HG02885 (cell line): ENCODE data around the gene ELOVL3.
"Not testable (repeated sequence)": the region's sequence is repeated elsewhere in the genome, so short reads cannot be mapped to it uniquely, and the experiment has no call there.

ENCODE experiments used
- ATAC-seq: cut with Tn5 transposase; IDR thresholded peaks from one replicate; pipeline ENCODE4 v1.9.1; 2021; ENCODE audit warnings: mild to moderate bottlenecking; ENCODE audit not compliant: unreplicated experiment, poor library complexity

ELOVL3 gene

GRCh38 chr10:102246261-102246660 is 20.2 kb downstream of the ELOVL3 start:
- no peak for ATAC-seq

GRCh38 chr10:102247734-102248133 is 21.6 kb downstream of the ELOVL3 start:
- no peak for ATAC-seq

GRCh38 chr10:102252508-102252907 is 26.4 kb downstream of the ELOVL3 start:
- not testable (repeated sequence) for ATAC-seq

- no peak for ATAC-seq
Measured at GRCh38 chr10:102254426-102254825, 28.3 kb downstream of the ELOVL3 start.

GRCh38 chr10:102255404-102255803 is 29.3 kb downstream of the ELOVL3 start:
- no peak for ATAC-seq

GRCh38 chr10:102261196-102261595 is 35.1 kb downstream of the ELOVL3 start:
- no peak for ATAC-seq

- ATAC-seq, result no peak
Measured at GRCh38 chr10:102261842-102262241, 35.7 kb downstream of the ELOVL3 start.

GRCh38 chr10:102262744-102263370 is 36.8 kb downstream of the ELOVL3 start:
- ATAC-seq, result no peak

GRCh38 chr10:102264371-102264770 is 38.3 kb downstream of the ELOVL3 start:
- no peak for ATAC-seq

- ATAC-seq, result no peak
Measured at GRCh38 chr10:102266670-102267069, 40.6 kb downstream of the ELOVL3 start.

GRCh38 chr10:102267748-102268147 is 41.6 kb downstream of the ELOVL3 start:
- ATAC-seq, result no peak

GRCh38 chr10:102268375-102268888 is 42.3 kb downstream of the ELOVL3 start:
- no peak for ATAC-seq

GRCh38 chr10:102269017-102269416 is 42.9 kb downstream of the ELOVL3 start:
- no peak for ATAC-seq

- no peak for ATAC-seq
Measured at GRCh38 chr10:102274062-102274461, 48.0 kb downstream of the ELOVL3 start.

- ATAC-seq, result no peak
Measured at GRCh38 chr10:102275343-102275742, 49.2 kb downstream of the ELOVL3 start.

- ATAC-seq, result no peak
Measured at GRCh38 chr10:102279104-102279503, 53.0 kb downstream of the ELOVL3 start.
